D721Med (cell line): ENCODE data around the gene HMG20A.

Experiments used
- DNase-seq: peaks from one replicate; pipeline ENCODE4 v3.0.0; 2011; ENCODE audit warnings: low spot score; ENCODE audit not compliant: insufficient read length
- FAIRE-seq: peaks from 2 replicates; lab custom pipeline; 2011; peaks lifted over from hg19 to GRCh38; lab: Jason Lieb, UNC
- TF ChIP-seq, protein P1 (sequence below): IDR thresholded peaks from 2 replicates; pipeline ENCODE4 v1.5.1; 2012; ENCODE audit warnings: mild to moderate bottlenecking, control low read depth; ENCODE audit not compliant: insufficient read depth; ENCODE audit errors: missing control alignments

The HMG20A gene

DNA sequence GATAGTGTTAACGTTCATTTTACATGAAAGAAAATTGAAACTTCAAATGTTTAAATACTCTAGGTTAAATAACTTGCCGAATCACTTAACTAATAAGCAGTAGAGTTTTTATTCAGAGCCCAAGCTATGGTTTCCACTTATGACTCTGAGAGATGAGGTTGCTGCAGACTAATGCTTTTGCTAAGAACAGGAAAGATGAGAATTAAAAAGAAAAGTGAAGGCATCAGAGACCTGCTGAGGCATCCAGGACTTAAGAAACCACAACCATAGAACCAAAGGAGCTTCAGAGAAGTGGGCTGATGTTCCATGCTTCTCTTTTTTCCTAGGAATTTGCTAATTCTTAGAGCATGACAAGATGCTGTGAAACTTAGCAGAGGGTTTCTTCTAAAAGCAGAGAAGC is 9.5 kb downstream of the HMG20A start:
- no peak for FAIRE-seq
- DNase-seq = no peak
- TF ChIP-seq, protein P1, sequence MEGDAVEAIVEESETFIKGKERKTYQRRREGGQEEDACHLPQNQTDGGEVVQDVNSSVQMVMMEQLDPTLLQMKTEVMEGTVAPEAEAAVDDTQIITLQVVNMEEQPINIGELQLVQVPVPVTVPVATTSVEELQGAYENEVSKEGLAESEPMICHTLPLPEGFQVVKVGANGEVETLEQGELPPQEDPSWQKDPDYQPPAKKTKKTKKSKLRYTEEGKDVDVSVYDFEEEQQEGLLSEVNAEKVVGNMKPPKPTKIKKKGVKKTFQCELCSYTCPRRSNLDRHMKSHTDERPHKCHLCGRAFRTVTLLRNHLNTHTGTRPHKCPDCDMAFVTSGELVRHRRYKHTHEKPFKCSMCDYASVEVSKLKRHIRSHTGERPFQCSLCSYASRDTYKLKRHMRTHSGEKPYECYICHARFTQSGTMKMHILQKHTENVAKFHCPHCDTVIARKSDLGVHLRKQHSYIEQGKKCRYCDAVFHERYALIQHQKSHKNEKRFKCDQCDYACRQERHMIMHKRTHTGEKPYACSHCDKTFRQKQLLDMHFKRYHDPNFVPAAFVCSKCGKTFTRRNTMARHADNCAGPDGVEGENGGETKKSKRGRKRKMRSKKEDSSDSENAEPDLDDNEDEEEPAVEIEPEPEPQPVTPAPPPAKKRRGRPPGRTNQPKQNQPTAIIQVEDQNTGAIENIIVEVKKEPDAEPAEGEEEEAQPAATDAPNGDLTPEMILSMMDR = no peak

DNA sequence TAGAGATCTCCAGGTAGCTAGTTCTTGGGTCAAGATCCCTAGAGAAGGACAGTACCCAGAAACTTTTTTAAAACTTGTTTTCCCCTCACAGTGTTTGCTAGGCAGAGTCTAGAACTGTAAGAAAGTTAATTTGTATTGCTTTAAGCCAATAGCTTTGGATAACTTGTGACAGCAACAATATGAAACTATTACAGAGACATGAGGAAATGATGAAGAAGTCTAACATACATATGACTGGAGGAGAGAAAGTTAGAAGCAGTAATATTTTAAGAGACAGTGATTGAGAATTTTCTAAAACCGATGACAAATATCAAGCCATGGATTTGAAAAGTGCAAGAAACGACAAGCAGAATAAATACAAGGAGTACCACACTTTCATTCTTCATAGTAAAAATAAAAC is 10.0 kb downstream of the HMG20A start:
- TF ChIP-seq, protein P1 = no peak
- no peak for DNase-seq
- no peak for FAIRE-seq

GRCh38 chr15:77436822-77437221 is 16.1 kb downstream of the HMG20A start:
- TF ChIP-seq, protein P1 = no peak
- no peak for FAIRE-seq
- no peak for DNase-seq

DNA sequence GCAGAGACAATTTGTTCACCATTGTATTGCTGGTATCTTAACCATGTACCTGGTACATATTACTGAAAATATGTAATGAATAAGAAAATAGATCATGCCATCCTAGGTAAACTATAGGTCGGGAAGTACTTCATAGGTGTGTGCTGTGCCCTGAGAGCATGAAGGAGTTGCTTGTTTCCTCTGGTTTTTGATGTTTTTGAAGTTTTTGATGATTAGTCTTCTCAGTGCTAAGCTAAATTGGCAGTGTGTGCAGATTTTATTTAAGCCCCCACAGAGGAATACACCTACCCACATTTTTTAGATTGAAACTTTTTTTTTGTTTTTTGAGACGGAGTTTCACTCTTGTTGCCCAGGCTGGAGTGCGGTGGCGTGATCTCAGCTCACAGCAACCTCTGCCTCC is 16.6 kb downstream of the HMG20A start:
- TF ChIP-seq, protein P1 = no peak
- DNase-seq = no peak
- FAIRE-seq = no peak

DNA sequence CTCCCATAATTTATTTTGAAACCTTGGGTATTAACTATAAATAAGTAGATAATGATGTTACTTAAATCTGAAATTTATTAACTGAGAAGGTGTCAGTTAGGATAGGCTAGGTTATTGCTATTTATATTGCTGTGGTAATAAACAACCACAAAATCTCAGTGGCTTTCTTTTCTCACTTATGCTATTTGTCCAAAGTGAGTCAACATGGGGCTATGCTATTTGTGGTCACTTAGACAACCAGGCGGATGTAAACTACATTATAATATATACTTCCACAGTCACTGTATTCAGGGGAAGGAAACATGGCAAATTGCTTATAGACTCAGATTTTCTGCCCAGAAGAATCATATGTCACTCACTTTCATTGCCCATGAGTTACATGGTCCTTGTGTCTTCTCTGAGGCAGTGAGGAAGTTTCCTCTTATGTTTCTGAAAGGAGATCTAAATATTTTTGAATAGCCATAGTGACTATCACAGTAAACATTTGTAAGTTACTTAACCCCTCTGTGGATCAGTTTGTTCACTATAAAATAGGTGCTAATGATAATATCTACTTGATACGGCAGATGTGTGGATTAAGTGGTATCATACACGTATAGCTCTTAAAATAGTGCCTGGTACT is 19.8 kb downstream of the HMG20A start:
- DNase-seq = no peak
- TF ChIP-seq, protein P1 = no peak
- FAIRE-seq = no peak

DNA sequence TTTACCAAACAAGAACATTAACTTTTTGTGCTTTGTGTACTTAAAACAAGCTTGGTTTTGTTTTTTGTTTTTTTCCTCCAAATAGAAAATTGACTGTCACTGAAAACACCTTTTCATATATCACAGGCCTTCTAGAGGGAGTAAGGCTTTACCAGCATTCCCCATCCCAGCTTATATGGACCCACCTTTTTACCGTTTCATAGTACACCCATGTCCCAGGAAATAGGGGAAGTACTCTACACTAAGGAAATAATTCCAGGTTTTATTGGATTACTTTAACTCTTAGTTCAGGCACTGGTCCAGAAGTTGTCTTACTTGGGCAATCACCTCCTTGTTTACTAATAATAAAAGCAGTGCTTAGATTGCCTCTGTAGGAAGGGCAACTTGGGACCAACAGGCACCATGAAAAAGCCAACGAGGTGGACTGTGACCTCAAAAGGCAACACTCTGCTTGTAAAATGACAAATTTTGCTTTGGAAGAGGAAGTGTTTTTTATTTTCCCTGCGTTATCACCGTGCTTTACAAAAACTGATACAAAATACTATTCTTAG is 26.2 kb downstream of the HMG20A start:
- no peak for DNase-seq
- no peak for FAIRE-seq
- TF ChIP-seq, protein P1 = no peak

DNA sequence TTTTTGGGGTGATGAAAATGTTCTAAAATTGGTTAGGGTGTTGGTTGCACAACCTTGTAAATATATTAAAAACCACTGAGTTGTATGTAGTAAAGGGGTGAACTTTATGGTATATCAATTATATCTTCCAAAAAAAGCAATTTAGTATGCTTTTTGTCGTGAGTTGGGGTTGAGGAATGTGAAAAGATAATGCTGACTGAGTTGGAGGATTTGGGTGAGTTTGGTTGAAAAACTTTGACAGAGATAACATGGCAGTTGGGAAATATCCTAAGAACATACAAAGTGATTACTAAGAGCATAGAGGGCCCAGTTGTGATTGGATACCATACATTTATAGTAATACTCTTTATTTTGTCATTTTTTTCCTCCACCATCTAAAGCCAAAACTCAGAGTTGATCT is 33.6 kb downstream of the HMG20A start:
- TF ChIP-seq, protein P1 = no peak
- FAIRE-seq (no peak), DNase-seq (no peak)
